NCI-H2029 (cell line): ENCODE measurements around the gene KRTDAP.
A peak's percentile ranks its signal among the peaks of the same experiment; 100 is the strongest.

Source experiments
- DNase-seq: peaks from one replicate; lab custom pipeline; 2025; lab: John Stamatoyannopoulos, UW

KRTDAP gene

DNA sequence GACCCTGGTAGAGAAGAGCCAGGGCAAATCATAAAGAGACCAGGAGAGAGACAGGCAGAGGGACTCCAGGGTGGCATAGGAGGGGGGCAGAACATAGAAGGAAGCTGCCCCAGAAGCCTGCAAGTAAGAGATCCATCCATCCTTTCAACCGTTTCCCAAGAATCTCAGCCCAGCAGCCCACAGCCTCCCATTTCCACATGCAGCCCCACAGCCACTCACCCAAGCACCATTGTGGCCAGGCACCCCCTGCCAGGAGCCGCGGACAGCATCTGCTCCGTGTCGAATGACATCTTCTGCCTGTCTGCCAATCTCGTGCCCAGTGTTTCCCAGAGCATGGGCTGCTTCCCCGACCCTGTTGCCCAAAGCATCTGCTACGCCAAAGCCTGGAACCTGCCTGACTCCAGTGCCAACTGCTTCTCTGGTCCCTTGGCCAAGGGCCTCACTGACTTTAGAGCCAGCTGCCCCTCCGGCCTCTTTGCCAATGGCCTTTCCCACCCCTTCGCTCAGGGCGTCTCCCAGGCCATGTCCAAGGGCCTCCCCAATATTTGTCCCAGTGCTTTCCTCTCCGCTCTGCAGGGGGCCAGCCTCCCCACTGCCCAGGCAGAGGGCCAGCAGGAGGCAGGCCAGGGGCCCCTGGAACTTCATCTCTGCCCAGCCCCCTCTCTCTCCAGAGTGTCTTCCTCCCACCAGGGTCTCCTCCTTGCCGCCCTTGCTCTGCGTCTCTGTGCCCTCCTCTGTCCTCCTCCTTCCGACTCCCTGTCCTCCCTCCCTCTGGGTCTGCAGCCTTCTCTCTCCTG lies 22.8 kb upstream of the KRTDAP start:
- DNase-seq, result no peak

DNA sequence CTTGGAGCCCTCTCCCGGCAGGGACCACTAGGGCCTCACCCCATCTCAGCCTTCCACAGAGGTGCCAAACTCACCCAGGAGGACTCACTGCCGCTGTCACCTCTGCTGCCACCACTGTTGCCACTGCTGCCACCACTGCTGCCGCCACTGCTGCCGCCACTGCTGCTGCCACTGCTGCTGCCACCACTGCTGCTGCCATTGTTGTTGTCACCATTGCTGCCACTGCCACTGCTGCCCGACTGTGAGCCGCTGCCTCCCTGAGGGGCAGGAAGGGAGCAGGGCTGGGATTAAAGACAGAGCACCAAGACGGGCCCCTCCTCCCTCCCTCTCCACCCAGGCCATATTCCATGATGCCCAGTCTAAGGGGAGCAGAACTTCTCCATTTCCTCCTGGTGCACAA lies 21.1 kb upstream of the KRTDAP start:
- DNase-seq, result no peak

DNA sequence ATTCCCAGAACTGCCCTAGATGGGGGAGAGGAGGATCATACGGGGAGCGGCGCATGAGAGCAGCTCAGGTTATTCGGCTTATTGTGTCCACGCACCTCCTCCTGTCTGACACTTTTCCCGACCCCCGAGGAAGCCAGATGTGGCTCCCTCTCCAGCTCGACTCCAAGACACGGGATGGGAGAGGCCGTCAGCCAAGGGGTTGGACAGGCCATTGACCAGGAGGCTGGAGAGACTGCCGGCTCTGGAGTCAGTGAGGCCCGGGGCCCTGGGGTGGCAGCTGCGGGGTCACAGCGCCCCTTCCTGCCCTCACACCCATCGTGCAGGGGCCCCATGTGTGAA lies 20.3 kb upstream of the KRTDAP start:
- no peak for DNase-seq

DNA sequence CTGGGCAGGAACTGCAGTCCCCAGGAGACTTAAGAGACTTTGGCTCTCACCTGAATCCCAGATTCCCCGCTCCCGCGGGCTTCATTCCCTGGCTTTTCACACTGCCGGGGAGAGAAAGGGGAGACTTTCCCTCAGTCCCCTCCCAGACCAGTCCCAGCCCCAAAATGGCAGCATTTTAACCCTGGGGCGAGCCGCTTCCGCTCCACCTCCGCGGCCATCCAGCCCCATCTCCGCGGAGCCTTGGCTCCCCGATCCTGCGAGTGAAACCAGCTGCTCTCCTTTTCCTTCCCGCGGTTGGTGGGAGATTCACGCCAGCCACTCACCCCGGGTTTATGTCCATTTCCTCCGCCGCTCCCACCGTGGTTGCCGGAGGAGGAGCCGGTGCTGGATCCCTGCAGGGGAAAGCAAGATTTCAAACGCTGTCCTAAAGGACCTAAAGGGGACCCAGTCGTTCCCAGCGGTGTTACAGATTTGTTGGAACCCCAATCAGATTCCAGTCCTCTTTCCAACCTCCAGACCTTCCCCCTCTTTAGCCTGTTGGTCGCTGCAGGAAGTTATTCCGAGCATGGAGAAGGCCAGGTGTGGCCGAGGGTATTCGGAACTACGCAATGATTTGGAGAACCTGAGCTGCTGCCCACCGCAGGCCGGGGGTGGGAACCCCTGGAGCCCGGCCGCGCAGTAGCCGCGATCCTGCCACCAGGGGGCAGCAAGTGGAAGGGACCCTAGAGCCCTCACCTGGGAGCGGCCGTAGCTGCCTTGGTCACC lies 19.8 kb upstream of the KRTDAP start:
- DNase-seq, result peak; percentile 44

DNA sequence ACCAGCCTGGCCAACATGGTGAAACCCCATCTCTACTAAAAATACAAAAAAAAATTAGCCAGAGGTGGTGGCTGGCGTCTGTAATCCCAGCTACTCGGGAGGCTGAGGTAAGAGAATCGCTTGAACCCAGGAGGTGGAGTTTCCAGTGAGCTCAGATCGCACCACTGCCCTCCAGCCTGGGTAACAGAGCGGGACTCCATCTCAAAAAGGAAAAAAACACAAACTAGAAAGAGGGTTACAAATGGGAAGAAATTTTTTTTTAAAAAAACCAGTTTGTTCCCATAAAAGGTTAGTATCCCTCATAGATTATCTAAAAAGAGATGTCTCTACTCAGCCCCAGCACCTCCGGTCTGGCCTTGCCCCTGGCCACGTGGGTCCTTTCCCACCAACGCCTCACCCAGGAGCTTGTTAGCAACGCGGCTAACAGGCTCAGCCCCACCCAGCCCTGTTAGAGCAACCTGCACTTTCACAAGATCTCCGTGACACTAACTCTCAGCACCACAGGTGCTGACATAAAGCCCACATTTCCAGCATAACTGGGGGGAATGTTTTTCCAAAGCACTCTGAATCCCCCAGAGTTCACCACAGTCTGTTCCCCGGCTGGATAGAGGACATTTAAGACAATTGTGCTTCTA lies 18.9 kb upstream of the KRTDAP start:
- no peak for DNase-seq

DNA sequence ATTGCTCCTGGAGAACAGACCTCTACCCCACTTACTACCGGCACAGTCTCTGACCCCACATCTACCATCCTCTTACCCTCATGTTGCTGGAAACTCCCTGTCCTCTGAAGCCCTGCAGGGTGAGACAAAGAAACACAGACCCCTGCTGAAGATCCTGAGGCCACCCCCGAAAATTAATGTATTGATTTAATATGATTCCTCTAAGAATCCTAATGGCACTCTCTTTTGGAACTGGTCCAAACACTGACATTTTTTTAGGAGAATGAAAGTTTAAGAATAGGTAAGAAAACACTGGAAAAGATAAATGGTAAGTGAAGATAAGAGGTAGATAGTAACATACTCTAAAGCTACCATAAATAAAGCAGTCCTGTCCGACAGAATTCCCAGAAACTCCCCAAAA lies 17.9 kb upstream of the KRTDAP start:
- no peak for DNase-seq

DNA sequence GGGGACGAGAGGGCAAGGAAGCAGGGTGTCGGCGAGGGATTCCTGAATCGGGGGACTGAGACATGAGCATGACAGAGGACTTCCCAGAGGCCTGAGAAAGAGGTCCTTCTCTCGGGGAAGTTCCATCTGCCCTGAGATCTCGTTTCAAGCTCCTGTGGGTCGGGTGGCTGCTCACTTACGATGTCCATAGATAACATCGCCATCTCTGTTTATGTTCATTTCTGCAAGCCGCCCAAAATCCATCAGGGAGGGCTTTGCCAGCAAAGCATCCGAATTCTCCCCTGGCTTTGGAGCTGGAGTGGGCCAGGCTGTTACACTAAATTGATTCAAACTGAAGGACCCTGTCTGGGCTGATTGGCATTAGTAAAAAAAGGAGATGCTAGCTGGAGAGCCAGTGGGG lies 17.3 kb upstream of the KRTDAP start:
- no peak for DNase-seq

DNA sequence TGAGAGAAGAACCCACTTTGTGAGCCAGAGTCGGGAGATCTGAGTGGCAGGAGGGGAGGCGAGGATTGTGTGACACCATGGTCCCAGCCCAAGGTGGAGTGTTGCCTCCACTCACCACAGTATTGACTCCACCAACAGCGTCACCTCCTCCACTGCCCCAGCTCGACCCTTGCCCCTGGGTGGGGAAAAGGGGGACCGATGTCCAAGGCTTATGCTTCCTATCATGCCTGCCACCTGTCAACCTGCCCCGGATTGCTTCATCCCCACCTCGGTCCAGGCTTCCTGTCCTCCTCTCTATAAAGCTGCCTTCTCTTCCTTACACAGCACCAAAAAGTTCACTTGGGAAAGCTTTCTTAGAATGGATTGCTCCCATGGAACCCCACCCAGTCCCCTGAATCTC lies 15.7 kb upstream of the KRTDAP start:
- no peak for DNase-seq

DNA sequence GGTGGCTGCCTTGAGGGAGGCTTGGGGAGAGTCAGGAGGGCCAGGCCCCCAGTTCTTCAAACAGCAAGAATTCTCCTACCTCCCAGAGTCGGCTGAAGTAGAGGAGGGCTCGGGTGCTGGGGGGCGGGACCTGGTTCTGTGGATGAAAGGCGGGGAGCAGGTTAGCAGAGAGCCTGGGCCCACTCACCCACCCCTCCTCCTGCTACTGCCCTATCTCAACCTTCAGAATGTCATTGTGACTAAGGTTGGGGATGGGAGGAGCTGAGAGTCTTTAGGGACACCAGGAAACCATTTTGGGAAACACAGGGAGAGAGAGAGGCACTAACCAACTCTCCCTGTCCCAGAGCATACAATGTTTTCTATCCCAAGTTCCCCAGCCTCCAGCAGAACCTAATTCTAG lies 12.5 kb upstream of the KRTDAP start:
- DNase-seq, result no peak

DNA sequence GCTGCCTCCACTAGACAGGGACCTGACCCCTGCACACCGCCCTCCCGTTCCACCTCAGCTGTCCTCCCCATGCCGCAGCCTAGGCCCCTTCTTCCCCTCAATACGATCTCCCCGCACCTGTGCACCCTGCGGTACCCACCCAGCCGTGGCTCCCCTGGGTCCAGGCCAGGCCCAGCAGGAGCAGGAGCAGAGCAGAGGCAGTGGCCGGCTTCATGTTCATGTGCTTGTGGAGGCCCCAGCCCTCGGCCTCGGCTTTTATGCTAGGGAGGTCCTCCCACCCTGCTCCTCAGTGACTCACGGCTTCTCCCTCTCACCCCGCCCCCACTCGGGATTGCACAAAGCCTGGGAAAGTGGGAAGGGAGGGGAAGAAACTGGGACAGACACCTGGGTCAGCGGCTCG lies 11.4 kb upstream of the KRTDAP start:
- DNase-seq, result no peak

DNA sequence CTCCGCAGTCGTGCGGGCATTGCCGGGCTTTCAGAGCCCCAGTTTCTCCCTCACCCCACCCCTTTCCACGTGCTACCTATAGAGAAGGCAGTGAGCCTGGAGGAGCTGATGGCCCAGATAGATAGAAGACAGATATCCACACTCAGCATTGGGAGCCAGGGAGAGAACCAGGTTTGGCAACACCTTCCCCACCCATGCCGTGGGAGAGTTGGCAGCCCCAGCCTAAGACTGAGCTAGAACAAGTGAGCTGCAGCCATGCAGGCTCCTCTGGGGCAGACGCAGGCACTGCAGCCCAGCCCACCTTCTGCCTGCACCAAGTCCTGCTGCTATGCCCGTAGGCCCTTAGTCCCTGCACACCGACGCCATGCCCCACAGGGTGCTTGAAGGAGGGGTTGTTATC lies 10.3 kb upstream of the KRTDAP start:
- no peak for DNase-seq

DNA sequence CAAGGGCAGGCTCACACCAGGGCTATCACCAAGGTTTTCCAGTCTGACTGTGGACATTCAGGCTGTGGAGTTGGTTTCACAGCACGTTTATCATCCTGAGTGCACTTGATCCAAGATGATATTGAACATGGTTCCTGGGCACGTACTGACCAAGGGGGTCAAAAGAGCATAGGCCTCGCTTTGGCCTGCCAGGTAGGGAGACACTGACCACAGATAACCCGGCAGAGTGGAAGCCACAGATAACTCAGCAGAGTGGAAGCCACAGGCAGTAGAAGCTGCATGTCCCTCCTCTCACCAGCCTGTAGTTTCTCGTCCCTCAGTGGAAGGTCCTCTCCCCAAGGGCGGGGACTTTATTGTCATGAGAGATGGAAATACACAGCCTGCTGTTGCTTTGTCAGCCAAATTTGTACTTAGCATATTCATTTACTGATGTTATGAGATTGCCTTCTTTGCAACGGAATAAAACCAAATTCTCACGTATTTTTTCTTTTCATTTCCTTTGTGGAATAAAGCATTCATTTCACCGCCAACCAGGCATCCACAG lies 8.8 kb upstream of the KRTDAP start:
- DNase-seq, result no peak

DNA sequence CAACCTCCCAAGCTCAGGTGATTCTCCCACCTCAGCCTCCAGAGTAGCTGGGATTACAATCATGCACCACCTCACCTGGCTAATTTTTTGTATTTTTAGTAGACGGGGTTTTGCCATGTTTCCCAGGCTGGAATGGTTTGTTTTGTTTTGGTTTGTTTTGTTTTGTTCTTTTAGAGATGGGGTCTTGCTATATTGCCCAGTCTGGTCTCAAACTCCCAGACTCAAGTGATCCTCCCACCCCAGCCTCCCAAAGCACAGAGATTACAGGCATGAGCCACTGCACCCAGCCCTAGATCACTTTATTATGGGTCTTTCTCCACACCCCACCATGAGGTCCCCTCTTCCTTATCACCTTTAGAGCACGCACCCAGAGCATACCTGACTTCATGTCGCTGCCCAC lies 8.0 kb upstream of the KRTDAP start:
- DNase-seq, result no peak

DNA sequence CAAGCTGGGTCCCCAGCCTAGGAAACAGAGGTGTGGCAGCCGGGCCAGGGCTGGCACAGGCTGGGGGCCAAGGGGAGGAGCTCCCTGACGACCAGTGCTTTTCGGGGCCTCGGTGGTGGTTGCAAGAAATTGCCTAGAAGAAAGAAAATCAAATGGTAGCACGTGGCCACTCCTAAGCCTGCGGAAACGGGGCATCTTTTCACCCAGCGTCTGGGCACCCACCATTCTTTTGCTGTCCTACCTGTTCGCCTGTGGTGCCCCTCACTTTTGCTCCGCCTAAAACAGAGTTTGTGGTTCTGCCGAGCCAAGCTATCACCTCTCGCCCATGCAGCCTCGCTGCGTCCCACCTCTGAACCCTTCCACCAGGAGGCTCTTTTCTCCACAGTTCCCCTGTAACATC lies 7.1 kb upstream of the KRTDAP start:
- DNase-seq, result no peak

DNA sequence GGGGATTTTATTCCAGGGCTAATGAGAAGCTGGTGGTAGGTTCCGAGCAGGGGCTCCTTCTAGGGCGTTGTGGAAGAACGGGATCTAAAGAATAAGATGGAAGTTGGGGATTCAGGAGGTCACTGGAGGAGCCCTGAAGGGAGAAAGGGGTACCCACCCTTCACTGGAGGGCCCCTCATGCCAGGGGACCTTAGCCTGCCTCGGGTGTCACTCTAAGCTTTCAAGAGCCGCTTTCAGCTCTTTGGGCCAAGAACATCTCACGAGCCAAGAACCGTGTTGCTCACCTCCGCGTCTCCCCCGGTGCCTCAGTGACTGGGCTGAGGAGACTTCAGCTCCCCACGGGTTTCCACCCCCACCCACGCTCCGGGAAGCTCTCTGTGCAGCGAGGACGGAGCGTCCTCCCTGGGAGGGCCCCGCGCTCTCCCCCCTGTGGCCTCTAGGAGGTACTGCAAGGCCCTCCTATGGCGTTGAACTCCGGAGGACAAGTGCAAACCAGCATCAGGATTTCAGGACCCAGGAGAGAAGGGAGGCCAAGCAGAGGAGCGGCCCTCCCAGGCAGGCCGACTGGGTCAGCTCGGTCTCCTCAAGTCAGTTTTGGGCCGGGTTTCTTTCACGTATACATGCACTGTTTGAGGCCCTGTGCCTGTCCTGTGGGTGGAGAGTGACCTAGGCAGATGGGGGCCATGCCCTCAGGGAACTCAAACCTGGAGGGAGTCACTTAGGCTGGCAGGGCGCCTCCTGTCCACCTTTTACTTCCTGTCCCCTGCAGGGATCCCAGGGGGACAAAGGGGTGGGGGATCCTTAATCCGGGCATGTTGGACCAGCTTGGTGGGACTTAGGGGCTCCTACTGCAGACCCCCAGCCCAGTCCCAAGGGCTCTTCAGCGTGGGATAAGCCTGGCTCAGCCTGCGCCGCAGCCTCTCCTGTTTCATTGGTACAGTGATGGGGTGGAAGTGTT lies 5.1 kb upstream of the KRTDAP start:
- DNase-seq, result peak; percentile 51

DNA sequence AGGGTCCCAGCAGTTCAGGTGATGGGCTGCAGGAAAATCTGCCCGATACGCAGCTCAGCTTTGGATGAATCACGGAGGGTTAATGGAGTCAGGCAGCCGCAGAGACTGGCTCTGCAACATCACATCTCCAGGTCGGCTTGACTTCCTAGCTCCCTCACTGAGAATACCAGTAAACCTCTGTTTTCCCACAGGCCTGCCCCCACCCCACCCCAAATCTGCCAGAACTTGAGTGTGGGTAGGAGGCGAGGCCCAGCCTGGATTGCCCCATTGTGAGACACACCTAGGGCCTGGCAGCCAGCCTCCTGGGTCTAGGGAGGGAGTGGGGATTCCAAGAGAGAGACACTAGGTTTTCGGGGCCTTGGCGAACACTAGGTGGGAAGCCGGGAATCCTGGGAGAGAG lies 3.7 kb upstream of the KRTDAP start:
- DNase-seq, result no peak

DNA sequence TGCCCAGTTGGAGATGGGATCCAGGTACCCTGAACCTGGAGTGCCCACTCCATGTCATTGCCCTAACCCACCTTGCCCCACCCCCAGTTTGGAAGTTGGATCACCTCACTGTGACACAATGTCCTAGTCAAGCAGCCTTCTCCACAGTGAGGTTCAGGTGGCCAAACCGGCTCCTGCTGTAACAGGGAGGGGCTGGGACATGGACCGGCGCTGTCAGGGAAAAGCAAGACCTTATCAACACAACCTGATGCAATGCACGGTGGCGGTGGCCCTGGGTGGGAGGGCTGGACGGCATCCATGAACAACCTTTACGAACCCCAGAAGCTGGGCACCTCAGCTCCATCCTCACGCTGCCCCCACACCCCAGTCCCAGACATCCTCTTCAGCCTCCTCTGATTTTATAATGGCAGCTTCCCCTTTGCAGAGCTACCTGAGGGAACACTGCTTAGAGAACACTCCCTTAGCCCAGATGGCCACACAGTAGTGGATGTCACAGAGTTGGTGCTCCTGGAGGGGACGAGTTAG lies 1.6 kb upstream of the KRTDAP start:
- DNase-seq, result no peak

DNA sequence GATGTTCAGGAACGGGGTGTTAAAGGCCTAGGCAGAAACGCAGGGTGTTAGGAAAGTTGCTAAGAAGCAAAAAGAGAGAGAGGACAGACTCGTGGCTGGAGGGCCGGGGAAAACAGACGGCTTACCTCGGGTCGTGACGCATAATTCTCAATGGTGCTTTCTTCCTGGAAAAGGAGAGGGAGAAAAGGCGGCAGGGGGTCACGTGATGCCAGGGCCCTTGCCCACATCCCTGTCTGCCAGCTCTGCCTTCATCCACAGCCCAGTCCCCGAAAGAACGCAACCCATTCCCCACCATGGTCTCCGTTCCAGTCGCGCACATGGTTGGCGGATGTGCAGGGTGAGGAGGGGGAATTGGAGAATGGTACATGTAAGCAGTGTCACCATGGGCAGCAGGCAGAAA lies 1.6 kb downstream of the KRTDAP start:
- DNase-seq, result no peak

DNA sequence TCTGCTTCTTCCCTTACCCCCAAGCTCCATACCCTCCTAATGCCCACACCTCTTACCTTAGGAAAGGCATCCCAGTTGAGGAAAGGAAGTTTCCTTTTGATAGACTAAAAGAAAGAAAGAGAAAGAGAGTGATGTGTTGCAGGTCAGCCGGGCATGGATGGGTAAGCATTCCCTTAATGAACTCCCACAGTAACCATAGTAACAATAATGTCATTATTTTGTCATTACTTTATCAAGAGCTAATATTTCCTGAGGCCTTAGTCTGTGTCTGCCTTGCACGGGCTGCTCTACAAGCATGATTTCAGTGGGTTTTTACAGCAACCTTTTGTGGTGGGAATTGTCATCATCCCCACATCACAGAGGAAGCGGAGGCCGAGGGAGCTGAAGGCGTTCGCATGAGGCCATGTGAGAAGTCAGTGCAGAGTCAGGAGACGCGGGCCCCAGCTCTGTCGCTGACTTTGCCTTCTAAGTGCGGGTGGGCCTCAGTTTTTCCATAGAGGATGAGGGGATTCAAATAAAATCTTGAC lies 2.5 kb downstream of the KRTDAP start:
- DNase-seq, result no peak

DNA sequence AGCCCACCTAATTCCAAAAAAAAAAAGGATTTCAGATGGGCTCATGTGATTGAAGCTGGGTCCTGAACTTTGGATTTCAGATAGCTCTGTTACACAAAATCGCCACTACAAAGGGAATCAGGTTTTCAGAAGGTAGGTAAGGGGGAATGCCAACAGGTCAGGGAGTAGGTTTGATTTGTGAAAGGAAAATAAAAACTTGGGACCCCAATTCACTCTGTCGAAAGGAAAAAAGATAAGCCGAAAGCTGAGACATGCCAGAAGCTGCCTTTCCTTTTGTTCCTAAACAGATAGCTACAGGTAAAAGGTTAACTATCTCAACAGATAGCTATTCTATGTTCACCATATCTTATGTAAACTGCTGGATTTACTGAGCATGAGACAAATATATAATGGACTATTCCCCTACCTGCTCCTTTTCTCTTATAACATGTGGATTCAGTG lies 4.0 kb downstream of the KRTDAP start:
- no peak for DNase-seq
